ENCODE data around the gene ABCC9.

Gene ABCC9

GRCh38 chr12:21773263-21773741 is 167.9 kb downstream of the ABCC9 start:
- DNase-seq = peak in 1 of 5 experiments; percentile 4

DNA sequence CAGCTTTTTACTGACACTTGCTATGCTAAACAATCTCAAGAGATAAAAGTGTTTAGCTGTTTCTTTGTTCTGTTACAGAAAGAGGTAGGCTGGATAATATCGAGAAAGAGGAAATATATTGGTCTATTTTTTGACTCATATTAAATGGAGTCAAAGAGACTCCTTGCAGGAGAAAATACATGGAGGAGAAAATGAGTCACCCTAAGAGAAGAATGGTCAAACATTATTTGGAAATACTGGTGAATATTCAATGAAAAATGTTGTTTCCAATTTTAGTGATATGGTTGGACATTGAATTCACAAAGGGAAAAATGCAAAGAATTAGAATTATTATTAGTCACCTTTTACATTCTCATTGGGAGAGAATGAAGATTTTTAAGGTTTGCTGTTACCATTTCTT is 169.9 kb downstream of the ABCC9 start:
- no peak for DNase-seq

- DNase-seq = no peak
Observed at GRCh38 chr12:21769307-21769706, 171.9 kb downstream of the ABCC9 start.

DNA sequence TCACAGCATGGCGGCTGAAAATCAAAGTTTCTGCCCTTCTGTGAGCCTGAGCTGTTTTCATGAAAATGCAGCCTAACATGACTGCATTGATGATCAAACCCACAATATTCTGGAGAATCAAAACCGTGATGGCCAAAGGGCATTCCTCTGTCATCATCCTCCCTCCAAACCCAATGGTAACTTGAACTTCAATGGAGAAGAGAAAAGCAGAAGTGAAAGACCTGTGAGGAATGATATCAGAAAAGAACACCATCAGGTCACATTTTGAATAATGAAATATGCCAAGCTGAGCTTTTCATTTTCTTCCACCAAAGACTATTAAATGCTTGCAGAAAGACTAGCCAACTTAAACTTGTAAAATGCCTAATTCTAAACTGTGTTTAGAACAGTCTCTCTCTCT is 174.8 kb downstream of the ABCC9 start:
- DNase-seq = no peak

DNA sequence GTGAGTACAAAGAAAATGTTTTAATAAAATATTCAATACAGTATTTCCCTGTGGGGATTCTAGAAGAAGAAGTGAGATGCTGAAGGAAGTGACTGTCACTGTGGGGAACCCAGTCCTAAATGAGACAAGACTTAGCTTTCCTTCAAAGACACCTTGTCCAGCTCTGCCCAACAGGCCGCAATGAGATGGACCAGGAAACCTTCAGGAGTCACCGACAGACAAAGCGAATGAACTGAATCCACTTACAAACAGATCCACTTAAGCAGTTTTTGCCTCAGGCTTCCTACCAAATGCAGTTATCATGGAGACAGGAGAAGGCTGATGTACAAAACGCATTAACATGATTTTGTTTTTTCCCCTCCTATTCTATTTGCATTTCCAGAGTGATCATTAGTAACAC is 176.3 kb downstream of the ABCC9 start:
- DNase-seq = no peak

DNA sequence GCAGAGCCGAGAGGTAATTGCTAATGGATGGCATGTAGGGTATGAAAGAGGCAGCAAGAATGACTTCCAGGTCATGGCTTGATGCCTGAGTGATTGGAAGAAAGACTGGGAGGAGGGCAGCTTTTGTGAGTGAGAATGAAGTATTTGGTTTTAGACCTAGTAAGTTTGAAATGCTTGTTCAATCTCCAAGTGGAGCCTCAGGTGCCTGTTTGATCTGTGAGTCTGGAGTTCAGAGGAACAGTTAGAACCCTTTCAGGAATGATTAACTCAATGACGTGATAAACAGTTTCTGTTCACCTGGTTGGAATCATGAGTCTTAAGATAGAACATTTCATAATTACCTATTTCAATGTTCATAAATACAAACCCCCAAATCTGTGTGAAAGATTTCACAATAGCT is 177.2 kb downstream of the ABCC9 start:
- DNase-seq = no peak

DNA sequence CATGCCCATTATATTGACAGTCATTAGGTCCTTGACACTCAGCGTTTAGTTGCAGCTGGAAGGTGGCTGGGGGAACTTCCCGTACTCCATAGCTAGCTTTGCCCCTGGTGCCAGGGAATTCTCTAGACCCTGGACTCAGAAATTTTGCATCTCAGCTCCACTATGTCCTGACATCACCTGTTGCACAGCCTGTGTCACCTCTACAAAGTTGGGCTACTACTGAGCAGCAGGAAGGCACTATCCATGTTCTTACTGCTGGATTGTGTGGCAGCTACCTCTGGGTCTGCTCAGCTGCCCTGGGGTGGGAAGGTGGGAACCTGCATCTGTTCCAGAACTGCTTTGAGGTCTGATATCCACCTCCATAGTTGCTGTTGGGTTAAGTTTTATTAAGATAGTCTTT is 177.7 kb downstream of the ABCC9 start:
- DNase-seq = no peak

DNA sequence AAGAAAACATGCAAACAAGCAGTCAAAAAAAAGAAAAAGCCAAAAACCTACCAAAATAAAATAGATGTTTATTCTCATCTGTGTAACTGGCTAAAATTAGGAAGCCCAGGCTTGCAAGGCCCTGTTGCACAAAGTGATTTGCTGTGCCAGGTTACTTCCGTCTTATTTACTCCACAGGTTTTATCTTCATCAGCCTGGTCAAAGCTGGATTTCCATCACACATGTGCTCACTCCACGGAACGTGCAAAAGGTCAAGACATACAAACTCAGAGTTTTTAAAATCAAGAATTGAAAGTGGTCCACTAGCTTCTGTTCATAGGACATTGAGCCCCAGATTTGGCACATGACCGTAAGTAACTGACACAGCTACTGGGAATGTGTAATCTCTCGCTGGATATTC is 181.5 kb downstream of the ABCC9 start:
- DNase-seq = no peak

DNA sequence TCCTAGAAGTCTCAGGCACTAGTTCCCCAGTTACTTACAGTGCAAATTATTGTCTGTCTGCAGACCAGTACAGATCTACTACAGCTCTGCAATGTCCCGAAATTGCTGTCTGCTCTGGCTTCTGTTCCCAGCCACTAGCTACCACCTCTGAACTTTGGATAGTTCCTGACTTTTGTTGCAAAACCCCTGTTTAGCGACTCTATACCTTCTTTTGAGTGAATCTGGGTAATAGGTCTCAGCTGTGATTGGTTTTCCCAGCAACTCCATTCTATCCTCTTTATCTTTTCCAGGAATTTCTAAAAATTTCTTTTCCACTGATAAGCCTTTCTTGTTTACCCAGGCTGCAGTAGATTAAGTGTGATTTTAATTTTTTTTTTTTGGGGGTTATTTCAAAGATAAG is 183.5 kb downstream of the ABCC9 start:
- DNase-seq = no peak

DNA sequence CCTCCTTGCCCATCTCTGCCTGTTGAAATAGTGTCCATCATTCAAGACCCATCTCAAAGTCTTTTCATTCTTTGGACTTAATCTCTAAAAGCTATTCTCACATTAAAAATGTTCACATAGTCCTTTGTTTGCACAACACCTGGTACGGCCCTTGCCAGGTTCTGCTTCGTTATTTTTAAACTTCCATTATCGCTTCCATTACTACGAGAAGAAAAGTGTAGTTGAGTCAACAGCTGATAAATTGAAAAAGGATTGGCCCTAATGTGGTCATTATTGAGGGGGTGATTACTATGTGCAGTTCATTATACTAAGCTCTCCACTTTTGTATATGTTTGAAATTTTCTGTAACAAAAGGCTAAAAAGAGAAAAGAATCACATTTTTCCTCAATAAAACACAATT is 184.5 kb downstream of the ABCC9 start:
- DNase-seq = no peak

GRCh38 chr12:21751517-21751916 is 189.7 kb downstream of the ABCC9 start:
- DNase-seq = no peak

Data from T-helper 2 cell (primary cell).